ENCODE data around the gene AP1G2. TPM values are rescaled to one million over a fixed set of nuclear protein-coding genes. Genes with fewer than 3 reads are reported as not detected.

AP1G2 gene
- polyA plus RNA-seq, 4 donors, result 80.4 to 376 (median 181) TPM

DNA sequence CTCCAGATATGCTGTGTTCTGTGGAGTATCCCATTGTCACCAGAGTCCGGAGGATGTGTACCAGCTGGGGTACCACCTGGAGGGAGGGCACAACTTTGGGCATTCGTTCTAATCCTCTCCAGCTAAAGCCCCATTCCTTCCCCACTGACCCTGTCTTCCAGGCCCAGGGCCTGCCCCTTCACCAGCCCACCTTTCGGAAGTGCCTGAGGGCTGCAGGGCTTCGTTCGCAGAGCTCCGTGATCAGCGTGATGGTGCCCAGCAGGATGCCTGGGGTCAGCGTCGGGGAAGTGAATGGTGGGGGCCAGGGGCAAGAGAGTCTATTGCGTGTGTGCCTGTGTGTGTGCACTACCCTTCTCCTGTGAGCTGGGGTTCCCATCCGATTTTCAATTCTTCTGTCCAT, 2.0 kb downstream of the AP1G2 start:
- no peak for DNase-seq
- Histone ChIP-seq H3K9me3 (ENCODE audit: control insufficient read depth in 2 of 2, insufficient read depth in 1 of 2, low read depth in 1 of 2, low read length in 1 of 2) (no peaks in the 10 kb centered on the region), H3K27ac (ENCODE audit: low read depth in 1 of 3, low read length in 2 of 3) (no peak overlapping the region), H3K4me1 (ENCODE audit: control insufficient read depth in 3 of 3, insufficient read depth in 2 of 3, low read depth in 1 of 3, low read length in 2 of 3) (peaks cover 0 to 21% (median 2%) of the 10 kb centered on the region in 3 donors), H3K36me3 (ENCODE audit: control insufficient read depth in 3 of 3, insufficient read depth in 2 of 3, low read depth in 1 of 3, low read length in 3 of 3) (peaks cover 0 to 55% (median 4%) of the 10 kb centered on the region in 3 donors), H3K27me3 (ENCODE audit: control insufficient read depth in 3 of 3, insufficient read depth in 3 of 3, low read length in 3 of 3) (no peaks in the 10 kb centered on the region), H3K4me3 (ENCODE audit: low read depth in 1 of 3, low read length in 3 of 3) (no peak overlapping the region)
- 90 to 93% (median 90%) methylated on average over 11 of the region's 11 CpGs for WGBS, 3 donors
- no peak for FAIRE-seq

DNA sequence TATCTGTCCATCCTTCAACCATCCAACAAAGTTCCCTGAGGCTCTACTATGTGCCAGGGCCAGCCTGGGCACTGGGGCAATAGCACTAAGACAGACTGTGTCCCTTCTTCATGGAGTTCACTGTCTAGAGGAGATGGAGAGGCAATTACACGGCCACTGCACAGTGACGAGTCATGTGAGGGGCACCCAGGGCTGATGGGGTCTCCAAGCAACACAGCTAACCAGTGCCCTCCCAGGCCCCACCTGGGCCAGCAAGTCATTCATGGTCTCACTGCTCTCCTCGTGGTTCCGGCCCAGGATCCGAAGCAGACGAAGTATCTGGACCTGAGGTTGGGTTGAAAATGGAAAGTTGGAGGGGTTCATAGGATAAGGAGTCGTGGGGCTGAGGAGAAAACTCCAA, 2.7 kb downstream of the AP1G2 start:
- H3K36me3 ChIP-seq (ENCODE audit: control insufficient read depth in 3 of 3, insufficient read depth in 2 of 3, low read depth in 1 of 3, low read length in 3 of 3), result peaks cover 0 to 62% (median 4%) of the 10 kb centered on the region in 3 donors
- H3K27ac ChIP-seq (ENCODE audit: low read depth in 1 of 3, low read length in 2 of 3), result no peak overlapping the region
- FAIRE-seq (no peak), DNase-seq (no peak)
- WGBS, 3 donors, result 85 to 87% (median 86%) methylated on average over 7 of the region's 7 CpGs
- H3K4me1 ChIP-seq (ENCODE audit: control insufficient read depth in 3 of 3, insufficient read depth in 2 of 3, low read depth in 1 of 3, low read length in 2 of 3), result peaks cover 0 to 22% (median 2%) of the 10 kb centered on the region in 3 donors
- H3K27me3 ChIP-seq (ENCODE audit: control insufficient read depth in 3 of 3, insufficient read depth in 3 of 3, low read length in 3 of 3), result no peaks in the 10 kb centered on the region
- no peak overlapping the region for H3K4me3 ChIP-seq (ENCODE audit: low read depth in 1 of 3, low read length in 3 of 3)
- no peaks in the 10 kb centered on the region for H3K9me3 ChIP-seq (ENCODE audit: control insufficient read depth in 2 of 2, insufficient read depth in 1 of 2, low read depth in 1 of 2, low read length in 1 of 2)

- no peak overlapping the region for H3K4me3 ChIP-seq (ENCODE audit: low read depth in 1 of 3, low read length in 3 of 3)
- peaks cover 0 to 68% (median 4%) of the 10 kb centered on the region in 3 donors for H3K36me3 ChIP-seq (ENCODE audit: control insufficient read depth in 3 of 3, insufficient read depth in 2 of 3, low read depth in 1 of 3, low read length in 3 of 3)
- no peaks in the 10 kb centered on the region for H3K27me3 ChIP-seq (ENCODE audit: control insufficient read depth in 3 of 3, insufficient read depth in 3 of 3, low read length in 3 of 3)
- FAIRE-seq, result no peak
- no peaks in the 10 kb centered on the region for H3K9me3 ChIP-seq (ENCODE audit: control insufficient read depth in 2 of 2, insufficient read depth in 1 of 2, low read depth in 1 of 2, low read length in 1 of 2)
- no peak for DNase-seq
- H3K27ac ChIP-seq (ENCODE audit: low read depth in 1 of 3, low read length in 2 of 3), result no peak overlapping the region
- H3K4me1 ChIP-seq (ENCODE audit: control insufficient read depth in 3 of 3, insufficient read depth in 2 of 3, low read depth in 1 of 3, low read length in 2 of 3), result peaks cover 0 to 28% (median 2%) of the 10 kb centered on the region in 3 donors
- 87 to 89% (median 88%) methylated on average over 13 of the region's 13 CpGs for WGBS, 3 donors
Observed at GRCh38 chr14:23564181-23564812, 3.3 kb downstream of the AP1G2 start.

DNA sequence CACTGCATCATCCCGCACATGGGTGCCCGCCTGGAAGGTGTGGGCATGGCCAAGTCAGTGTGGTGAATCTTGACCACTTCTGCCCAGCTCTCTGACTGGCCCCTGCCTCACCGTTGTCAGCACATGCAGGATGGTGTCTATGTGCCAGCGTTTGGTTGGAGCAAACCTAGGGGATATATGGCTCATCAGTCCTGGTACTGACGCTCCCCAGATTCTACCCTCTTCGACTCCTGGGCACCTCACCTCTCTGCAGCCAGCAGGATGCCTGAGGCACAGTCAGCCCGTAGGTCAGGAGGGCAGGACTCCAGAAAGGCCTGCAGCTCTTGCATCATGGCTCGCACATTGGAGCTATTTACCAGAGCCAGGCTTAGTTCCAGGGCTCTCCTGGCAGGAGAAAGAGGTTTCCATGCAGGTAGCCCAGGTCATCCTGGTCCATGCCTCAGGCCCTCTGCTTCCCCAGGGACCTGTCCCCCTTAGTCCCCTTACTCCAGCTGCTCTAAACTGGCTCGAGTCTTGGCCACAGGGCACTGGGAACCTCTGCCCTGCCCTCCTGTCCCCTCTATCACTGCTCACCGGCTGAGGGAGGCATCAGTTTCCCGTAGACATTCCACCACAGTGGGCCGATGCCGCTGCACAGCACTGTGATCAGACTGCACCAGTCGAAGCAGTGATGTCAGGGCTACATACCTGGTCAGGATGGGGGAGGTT, 4.0 kb downstream of the AP1G2 start:
- Histone ChIP-seq H3K27me3 (ENCODE audit: control insufficient read depth in 3 of 3, insufficient read depth in 3 of 3, low read length in 3 of 3) (no peaks in the 10 kb centered on the region), H3K36me3 (ENCODE audit: control insufficient read depth in 3 of 3, insufficient read depth in 2 of 3, low read depth in 1 of 3, low read length in 3 of 3) (peaks cover 0 to 75% (median 4%) of the 10 kb centered on the region in 3 donors), H3K27ac (ENCODE audit: low read depth in 1 of 3, low read length in 2 of 3) (no peak overlapping the region), H3K9me3 (ENCODE audit: control insufficient read depth in 2 of 2, insufficient read depth in 1 of 2, low read depth in 1 of 2, low read length in 1 of 2) (no peaks in the 10 kb centered on the region), H3K4me3 (ENCODE audit: low read depth in 1 of 3, low read length in 3 of 3) (no peak overlapping the region), H3K4me1 (ENCODE audit: control insufficient read depth in 3 of 3, insufficient read depth in 2 of 3, low read depth in 1 of 3, low read length in 2 of 3) (peaks cover 0 to 32% (median 2%) of the 10 kb centered on the region in 3 donors)
- DNase-seq (no peak), FAIRE-seq (no peak)
- 80 to 87% (median 86%) methylated on average over 14 of the region's 14 CpGs for WGBS, 3 donors

- 90 to 100% (median 96%) methylated on average over 2 of the region's 2 CpGs for WGBS, 3 donors
- FAIRE-seq (no peak), DNase-seq (peak; percentile 39 to 61)
- peaks cover 0 to 28% (median 0%) of the 10 kb centered on the region in 3 donors for H3K4me1 ChIP-seq (ENCODE audit: control insufficient read depth in 3 of 3, insufficient read depth in 2 of 3, low read depth in 1 of 3, low read length in 2 of 3)
- no peak overlapping the region for H3K27ac ChIP-seq (ENCODE audit: low read depth in 1 of 3, low read length in 2 of 3)
- no peaks in the 10 kb centered on the region for H3K9me3 ChIP-seq (ENCODE audit: control insufficient read depth in 2 of 2, insufficient read depth in 1 of 2, low read depth in 1 of 2, low read length in 1 of 2)
- no peak overlapping the region for H3K4me3 ChIP-seq (ENCODE audit: low read depth in 1 of 3, low read length in 3 of 3)
- no peaks in the 10 kb centered on the region for H3K27me3 ChIP-seq (ENCODE audit: control insufficient read depth in 3 of 3, insufficient read depth in 3 of 3, low read length in 3 of 3)
- H3K36me3 ChIP-seq (ENCODE audit: control insufficient read depth in 3 of 3, insufficient read depth in 2 of 3, low read depth in 1 of 3, low read length in 3 of 3), result peaks cover 0 to 79% (median 4%) of the 10 kb centered on the region in 3 donors
Observed at GRCh38 chr14:23562822-23563472, 4.6 kb downstream of the AP1G2 start.

- H3K36me3 ChIP-seq (ENCODE audit: control insufficient read depth in 3 of 3, insufficient read depth in 2 of 3, low read depth in 1 of 3, low read length in 3 of 3), result peaks cover 0 to 79% (median 4%) of the 10 kb centered on the region in 3 donors
- no peak overlapping the region for H3K4me3 ChIP-seq (ENCODE audit: low read depth in 1 of 3, low read length in 3 of 3)
- no peak overlapping the region for H3K27ac ChIP-seq (ENCODE audit: low read depth in 1 of 3, low read length in 2 of 3)
- no peaks in the 10 kb centered on the region for H3K9me3 ChIP-seq (ENCODE audit: control insufficient read depth in 2 of 2, insufficient read depth in 1 of 2, low read depth in 1 of 2, low read length in 1 of 2)
- FAIRE-seq, result no peak
- H3K27me3 ChIP-seq (ENCODE audit: control insufficient read depth in 3 of 3, insufficient read depth in 3 of 3, low read length in 3 of 3), result no peaks in the 10 kb centered on the region
- 80 to 89% (median 88%) methylated on average over 15 of the region's 15 CpGs for WGBS, 3 donors
- DNase-seq, result no peak
- H3K4me1 ChIP-seq (ENCODE audit: control insufficient read depth in 3 of 3, insufficient read depth in 2 of 3, low read depth in 1 of 3, low read length in 2 of 3), result peaks cover 0 to 32% (median 3%) of the 10 kb centered on the region in 3 donors
Observed at GRCh38 chr14:23561873-23562821, 5.4 kb downstream of the AP1G2 start.

GRCh38 chr14:23561259-23561658, 6.3 kb downstream of the AP1G2 start:
- Histone ChIP-seq H3K27ac (ENCODE audit: low read depth in 1 of 3, low read length in 2 of 3) (no peak overlapping the region), H3K4me3 (ENCODE audit: low read depth in 1 of 3, low read length in 3 of 3) (no peak overlapping the region), H3K27me3 (ENCODE audit: control insufficient read depth in 3 of 3, insufficient read depth in 3 of 3, low read length in 3 of 3) (no peaks in the 10 kb centered on the region), H3K4me1 (ENCODE audit: control insufficient read depth in 3 of 3, insufficient read depth in 2 of 3, low read depth in 1 of 3, low read length in 2 of 3) (peaks cover 0 to 32% (median 6%) of the 10 kb centered on the region in 3 donors), H3K36me3 (ENCODE audit: control insufficient read depth in 3 of 3, insufficient read depth in 2 of 3, low read depth in 1 of 3, low read length in 3 of 3) (peaks cover 0 to 78% (median 4%) of the 10 kb centered on the region in 3 donors), H3K9me3 (ENCODE audit: control insufficient read depth in 2 of 2, insufficient read depth in 1 of 2, low read depth in 1 of 2, low read length in 1 of 2) (no peaks in the 10 kb centered on the region)
- DNase-seq, result no peak
- no peak for FAIRE-seq
- WGBS, 3 donors, result 90 to 100% (median 94%) methylated on average over 2 of the region's 2 CpGs

Measured in small intestine (tissue), 7 donors.